Spleen (tissue), 11 donors: ENCODE measurements around the gene NAA11. TPM values are rescaled to one million over a fixed set of nuclear protein-coding genes. Genes with fewer than 3 reads are reported as not detected.

ENCODE experiments used
- DNase-seq: peaks from one replicate; pipeline ENCODE4 v3.0.0-alpha.2; 2020
- H3K27ac ChIP-seq, 8 donors: fragments of 200-600 bp; sonication (generic) in 7 of 8; 1 replicate in 4 of 8; 2 replicates in 4 of 8; pipeline versions ENCODE4 v1.5.0 to v1.8.0; 2016 to 2021; ENCODE audit warnings: inconsistent platforms in 4 of 8, mild to moderate bottlenecking in 4 of 8, moderate library complexity in 1 of 8
- H3K27me3 ChIP-seq, 7 donors: fragments of 200-600 bp; sonication (generic) in 6 of 7; replicated peaks in 1 of 7; 1 replicate in 4 of 7; 2 replicates in 3 of 7; pipeline versions ENCODE4 v1.5.0 to v1.8.0; 2016 to 2021; ENCODE audit warnings: inconsistent platforms in 3 of 7, mild to moderate bottlenecking in 1 of 7
- H3K36me3 ChIP-seq, 6 donors: fragments of 200-600 bp; sonication (generic) in 5 of 6; 1 replicate in 4 of 6; 2 replicates in 2 of 6; pipeline versions ENCODE4 v1.5.0 to v1.8.0; 2016 to 2021; ENCODE audit warnings: inconsistent platforms in 2 of 6
- H3K4me1 ChIP-seq, 6 donors: fragments of 200-600 bp; sonication (generic) in 5 of 6; 1 replicate in 3 of 6; 2 replicates in 3 of 6; pipeline versions ENCODE4 v1.5.0 to v1.8.0; 2016 to 2021; ENCODE audit warnings: inconsistent platforms in 3 of 6
- H3K4me3 ChIP-seq, 8 donors: fragments of 200-600 bp; sonication (generic) in 7 of 8; 1 replicate in 4 of 8; 2 replicates in 4 of 8; pipeline versions ENCODE4 v1.5.0 to v1.8.0; 2016 to 2021; ENCODE audit warnings: inconsistent platforms in 4 of 8, mild to moderate bottlenecking in 4 of 8, moderate library complexity in 2 of 8
- H3K9me3 ChIP-seq, 8 donors: fragments of 200-600 bp; sonication (generic) in 7 of 8; 1 replicate in 4 of 8; 2 replicates in 4 of 8; pipeline versions ENCODE4 v1.5.0 to v1.8.0; 2016 to 2021; ENCODE audit warnings: inconsistent platforms in 4 of 8
- POLR2A ChIP-seq, 3 donors: fragments of 450-650 bp; IDR thresholded peaks; one replicate each; pipeline ENCODE4 v1.5.1; 2017; ENCODE audit warnings: antibody characterized with exemption in 3 of 3, mild to moderate bottlenecking in 1 of 3
- POLR2AphosphoS5 ChIP-seq, 3 donors: sonication (generic); formaldehyde crosslinking; IDR thresholded peaks; one replicate each; pipeline ENCODE4 v1.5.1; 2017; ENCODE audit warnings: antibody characterized with exemption in 3 of 3
- WGBS, 5 donors: extraction: QIAGEN DNeasy Blood & Tissue Kit in 3 of 5; methylation state at CpG; one replicate each; pipeline versions ENCODE4 v1.1.5 to v1.1.7; 2013 to 2018; 5-methylcytosine and 5-hydroxymethylcytosine counted together
- intact Hi-C: fragments of 100-400 bp; cut with DNase I; formaldehyde crosslinking; loops from one replicate; pipeline ENCODE4 v1.15.0; 2023; ENCODE audit warnings: low total_unique reads
- polyA plus RNA-seq, 3 donors: library from polyadenylated mRNA; stranded (reverse); fragments of 200-250 nt; gene quantifications; one replicate each; pipeline ENCODE4 v1.2.1, GENCODE V29; 2013
- total RNA-seq, 7 donors: library from RNA; depleted of rRNA in 3 of 7; stranded (reverse); fragments of >200 nt in 3 of 7; fragmentation: NEBNext Ultra II Directional in 4 of 7; extraction: Animal tissue kit (Norgen Biotek cat#: 25700) in 4 of 7; gene quantifications; one replicate each; pipeline versions ENCODE4 v1.1.0 to v1.2.1, GENCODE V29; 2016 to 2021
- TF ChIP-seq, protein P1 (sequence below), 11 experiments: fragments of 200-600 bp in 7 of 11; fragments of 450-650 bp in 4 of 11; sonication (generic) in 4 of 11; IDR thresholded peaks in 8 of 11; conservative IDR thresholded peaks in 3 of 11; 1 replicate in 7 of 11; 2 replicates in 4 of 11; pipeline versions ENCODE4 v1.4.0 to v1.8.0; 2016 to 2021; ENCODE audit warnings: antibody characterized with exemption in 11 of 11, inconsistent platforms in 4 of 11, mild to moderate bottlenecking in 1 of 11
- donor health status: healthy with polysubstance abuse.
- donor health status: DM: no; HTN: no; CAD: no; lungs with moderate emphysema.
- donor health status: DM: no; HTN: no; CAD: no.
- donor health status: Bipolar disorder and iron deficiency.
- donor health status: healthy.
- donor health status: DM: no; HTN: no; CAD: no.
- donor health status: DM: yes; HTN: yes; CAD: no.

The NAA11 gene
- total and polyA plus RNA-seq, 10 donors = not detected

DNA sequence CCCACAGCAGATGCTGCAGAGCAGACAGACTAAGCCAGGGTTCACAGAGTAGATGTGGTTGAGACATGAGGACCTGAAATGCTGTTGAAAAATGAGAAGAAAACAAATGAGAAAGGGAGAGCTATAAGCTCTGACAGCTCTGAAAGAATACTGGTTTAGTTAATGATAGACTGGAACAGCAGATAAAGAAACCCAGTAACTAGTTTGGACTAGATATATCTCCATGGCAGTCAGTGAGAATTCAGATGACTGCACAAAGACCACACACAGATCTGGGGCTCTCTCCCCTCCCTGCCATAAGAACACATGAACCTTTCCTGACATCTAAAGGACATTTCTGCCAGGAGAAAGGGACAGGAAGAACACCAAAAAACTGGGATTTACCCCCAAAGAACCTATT is 8.2 kb downstream of the NAA11 start:
- Histone ChIP-seq H3K36me3 (no peaks in the 10 kb centered on the region), H3K27ac (no peak overlapping the region), H3K4me3 (no peak overlapping the region), H3K27me3 (no peaks in the 10 kb centered on the region), H3K4me1 (no peaks in the 10 kb centered on the region), H3K9me3 (no peaks in the 10 kb centered on the region)
- no peak for DNase-seq
- intact Hi-C loops = no loop called here
- TF ChIP-seq, protein P1, sequence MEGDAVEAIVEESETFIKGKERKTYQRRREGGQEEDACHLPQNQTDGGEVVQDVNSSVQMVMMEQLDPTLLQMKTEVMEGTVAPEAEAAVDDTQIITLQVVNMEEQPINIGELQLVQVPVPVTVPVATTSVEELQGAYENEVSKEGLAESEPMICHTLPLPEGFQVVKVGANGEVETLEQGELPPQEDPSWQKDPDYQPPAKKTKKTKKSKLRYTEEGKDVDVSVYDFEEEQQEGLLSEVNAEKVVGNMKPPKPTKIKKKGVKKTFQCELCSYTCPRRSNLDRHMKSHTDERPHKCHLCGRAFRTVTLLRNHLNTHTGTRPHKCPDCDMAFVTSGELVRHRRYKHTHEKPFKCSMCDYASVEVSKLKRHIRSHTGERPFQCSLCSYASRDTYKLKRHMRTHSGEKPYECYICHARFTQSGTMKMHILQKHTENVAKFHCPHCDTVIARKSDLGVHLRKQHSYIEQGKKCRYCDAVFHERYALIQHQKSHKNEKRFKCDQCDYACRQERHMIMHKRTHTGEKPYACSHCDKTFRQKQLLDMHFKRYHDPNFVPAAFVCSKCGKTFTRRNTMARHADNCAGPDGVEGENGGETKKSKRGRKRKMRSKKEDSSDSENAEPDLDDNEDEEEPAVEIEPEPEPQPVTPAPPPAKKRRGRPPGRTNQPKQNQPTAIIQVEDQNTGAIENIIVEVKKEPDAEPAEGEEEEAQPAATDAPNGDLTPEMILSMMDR (IDR thresholded peaks at IDR 0.05 in 8 of 11, conservative IDR thresholded peaks at IDR 0.05 in 3 of 11) = no peak
- TF ChIP-seq POLR2A (IDR thresholded peaks at IDR 0.05) (no peak), POLR2AphosphoS5 (IDR thresholded peaks at IDR 0.05) (no peak)

DNA sequence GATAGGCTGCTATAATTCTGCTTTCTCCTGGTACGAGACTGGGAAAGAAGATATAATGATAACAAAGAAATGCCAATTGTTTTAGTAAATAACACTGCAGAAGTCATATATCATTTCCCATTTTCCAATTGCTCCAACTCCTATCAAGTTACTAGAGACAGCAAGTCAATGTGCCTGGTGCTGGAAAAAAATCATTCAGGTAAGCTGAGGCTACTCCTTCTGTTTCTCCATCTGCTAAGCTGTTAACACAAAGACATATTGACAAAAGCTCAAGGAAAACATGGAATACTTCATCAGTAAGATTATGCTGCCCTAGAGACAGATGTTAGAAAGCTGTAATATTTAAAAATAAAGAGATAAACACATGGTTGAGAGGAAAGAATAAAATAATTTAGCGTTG is 10.0 kb downstream of the NAA11 start:
- Histone ChIP-seq H3K27me3 (no peaks in the 10 kb centered on the region), H3K9me3 (no peaks in the 10 kb centered on the region), H3K4me1 (no peaks in the 10 kb centered on the region), H3K4me3 (no peak overlapping the region), H3K36me3 (no peaks in the 10 kb centered on the region), H3K27ac (no peak overlapping the region)
- TF ChIP-seq POLR2A (IDR thresholded peaks at IDR 0.05) = no peak
- TF ChIP-seq, protein P1 (IDR thresholded peaks at IDR 0.05 in 8 of 11, conservative IDR thresholded peaks at IDR 0.05 in 3 of 11) = no peak
- no peak for TF ChIP-seq POLR2AphosphoS5 (IDR thresholded peaks at IDR 0.05)
- intact Hi-C loops = no loop called here
- DNase-seq = no peak
- 83 to 93% (median 84%) methylated on average over 2 of the region's 2 CpGs for WGBS, 5 donors

DNA sequence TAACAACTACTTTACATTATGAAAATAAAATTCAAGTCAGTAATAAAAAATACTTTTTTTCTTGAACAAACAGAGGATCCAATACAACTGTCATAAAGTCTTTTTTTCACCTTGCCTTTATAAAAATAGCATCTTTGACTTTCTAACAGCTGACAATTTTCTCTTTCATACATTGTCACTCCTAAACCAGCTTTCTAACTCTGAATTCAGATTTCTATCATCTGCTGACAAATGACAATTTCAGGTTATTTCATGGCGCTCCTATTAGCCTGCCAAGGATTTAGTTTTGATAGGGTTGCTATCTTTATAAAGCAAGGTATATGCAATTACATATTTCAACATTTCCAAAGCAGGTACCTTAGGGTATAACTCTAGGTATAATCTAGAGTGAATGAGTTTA is 14.6 kb downstream of the NAA11 start:
- Histone ChIP-seq H3K36me3 (no peaks in the 10 kb centered on the region), H3K4me1 (no peaks in the 10 kb centered on the region), H3K27me3 (no peaks in the 10 kb centered on the region), H3K27ac (no peak overlapping the region), H3K9me3 (no peaks in the 10 kb centered on the region), H3K4me3 (no peak overlapping the region)
- intact Hi-C loops = no loop called here
- WGBS, 5 donors = 84 to 94% (median 91%) methylated on average over 1 of the region's 1 CpG
- TF ChIP-seq POLR2AphosphoS5 (IDR thresholded peaks at IDR 0.05) (no peak), POLR2A (IDR thresholded peaks at IDR 0.05) (no peak)
- TF ChIP-seq, protein P1 (IDR thresholded peaks at IDR 0.05 in 8 of 11, conservative IDR thresholded peaks at IDR 0.05 in 3 of 11) = no peak
- DNase-seq = no peak

DNA sequence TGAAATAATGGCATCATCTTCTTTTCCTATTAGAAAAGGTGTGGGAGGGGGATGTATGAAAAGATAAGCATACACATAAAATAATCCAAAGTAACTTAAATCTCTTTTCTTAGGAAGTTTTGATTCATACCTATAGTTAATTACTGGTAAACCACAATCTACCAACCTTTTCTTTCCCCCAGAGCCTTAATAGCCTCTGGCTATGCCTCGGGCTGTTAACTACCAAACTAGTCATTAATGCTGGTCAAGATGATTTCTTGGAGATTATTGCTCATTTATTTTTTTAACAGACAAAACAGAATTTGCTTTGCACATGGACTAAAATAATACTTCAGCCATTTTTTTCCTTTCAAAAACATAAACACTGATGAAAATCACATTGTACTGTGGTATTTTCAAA is 16.9 kb downstream of the NAA11 start:
- no peak for DNase-seq
- Histone ChIP-seq H3K27ac (no peak overlapping the region), H3K4me3 (no peak overlapping the region), H3K4me1 (no peaks in the 10 kb centered on the region), H3K27me3 (no peaks in the 10 kb centered on the region), H3K36me3 (no peaks in the 10 kb centered on the region), H3K9me3 (no peaks in the 10 kb centered on the region)
- TF ChIP-seq POLR2AphosphoS5 (IDR thresholded peaks at IDR 0.05) (no peak), POLR2A (IDR thresholded peaks at IDR 0.05) (no peak)
- TF ChIP-seq, protein P1 (IDR thresholded peaks at IDR 0.05 in 8 of 11, conservative IDR thresholded peaks at IDR 0.05 in 3 of 11) = no peak
- intact Hi-C loops = no loop called here
- whole genome bisulfite sequencing, 5 donors = 79 to 88% (median 85%) methylated on average over 1 of the region's 1 CpG
